ENCODE measurements around the gene ODR4. TPM values are rescaled to one million over a fixed set of nuclear protein-coding genes. Genes with fewer than 3 reads are reported as not detected.
"Not testable (repeated sequence)": the region's sequence is repeated elsewhere in the genome, so short reads cannot be mapped to it uniquely, and the experiment has no call there.

The ODR4 gene
- total RNA-seq, 1 experiment from 2014 or later = 19.2 TPM

DNA sequence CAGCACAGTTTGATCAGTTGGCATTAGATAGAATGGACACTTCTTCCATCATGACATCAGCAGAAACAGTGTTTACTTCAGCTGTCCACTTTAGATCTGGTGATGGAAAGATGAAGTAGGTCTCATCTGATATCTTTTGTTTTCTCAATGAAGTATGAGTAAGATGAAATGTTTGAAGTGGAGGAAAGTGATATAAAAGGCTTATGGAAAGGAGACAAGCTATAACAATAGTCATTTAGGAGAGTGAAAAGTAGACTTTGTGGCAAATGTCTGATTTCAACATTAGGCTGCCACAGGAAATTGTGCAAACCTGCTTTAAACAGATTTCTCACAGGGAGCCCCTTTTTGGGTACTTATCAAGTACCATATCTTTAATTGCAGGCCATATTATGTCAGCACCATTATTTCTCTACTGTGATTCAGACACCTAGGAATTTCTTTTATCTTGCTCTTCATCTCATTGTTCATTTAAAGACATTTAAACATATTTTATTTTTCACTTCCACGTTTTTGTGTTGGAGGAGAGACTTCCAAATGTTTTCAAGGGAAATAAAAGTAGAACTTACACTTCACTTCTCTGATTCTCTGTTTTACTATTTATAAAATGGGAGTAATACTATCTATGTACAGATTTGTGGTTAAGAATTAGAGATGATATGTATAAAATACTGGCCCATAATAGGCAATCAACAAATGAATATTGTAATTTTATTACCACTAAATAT, 67.2 kb downstream of the ODR4 start:
- H3K9me3 ChIP-seq (replicated peaks) = no peaks in the 10 kb centered on the region
- H3K4me3 ChIP-seq = no peak overlapping the region
- H3K27ac ChIP-seq = no peak overlapping the region
- no peaks in the 10 kb centered on the region for H3K27me3 ChIP-seq (replicated peaks)
- no peaks in the 10 kb centered on the region for H3K36me3 ChIP-seq
- no peaks in the 10 kb centered on the region; the same call in 1 of the 2 replicates for H3K4me1 ChIP-seq (replicated peaks)
- peak in 1 of 2 experiments; percentile 3 for DNase-seq (ENCODE audit: low read depth in 1 of 2, low spot score in 2 of 2)

- Histone ChIP-seq H3K4me1 (replicated peaks) (no peaks in the 10 kb centered on the region; the same call in 1 of the 2 replicates), H3K9me3 (replicated peaks) (no peaks in the 10 kb centered on the region), H3K36me3 (no peaks in the 10 kb centered on the region), H3K4me3 (no peak overlapping the region), H3K27me3 (replicated peaks) (no peaks in the 10 kb centered on the region), H3K27ac (no peak overlapping the region)
- DNase-seq (ENCODE audit: low read depth in 1 of 2, low spot score in 2 of 2) = no peak
Observed at GRCh38 chr1:186443638-186444037, 68.0 kb downstream of the ODR4 start.

DNA sequence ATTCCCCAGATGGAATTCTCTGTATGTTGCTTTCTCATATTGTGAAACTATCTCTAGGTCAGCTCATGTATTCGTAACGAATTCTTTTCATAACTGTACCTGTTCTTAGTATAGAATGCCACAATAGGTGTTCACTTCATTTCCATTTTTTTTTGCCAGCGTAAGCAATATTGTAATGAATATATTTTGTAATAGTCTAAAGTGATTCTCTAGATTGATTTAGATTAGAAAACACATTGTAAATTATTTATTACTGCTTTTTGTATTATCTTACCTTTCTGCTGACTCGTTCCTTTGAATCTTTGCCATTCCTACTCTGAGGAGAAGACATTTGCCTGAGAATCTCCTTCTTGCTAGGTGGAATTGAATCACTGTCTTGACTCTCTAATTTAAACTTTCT, 70.5 kb downstream of the ODR4 start:
- Histone ChIP-seq H3K4me1 (replicated peaks) (no peaks in the 10 kb centered on the region; the same call in 1 of the 2 replicates), H3K36me3 (no peaks in the 10 kb centered on the region), H3K9me3 (replicated peaks) (no peaks in the 10 kb centered on the region), H3K27ac (no peak overlapping the region), H3K4me3 (no peak overlapping the region), H3K27me3 (replicated peaks) (no peaks in the 10 kb centered on the region)
- no peak for DNase-seq (ENCODE audit: low read depth in 1 of 2, low spot score in 2 of 2)

GRCh38 chr1:186454981-186455380, 79.3 kb downstream of the ODR4 start:
- Histone ChIP-seq H3K4me3 (no peak overlapping the region), H3K9me3 (replicated peaks) (no peaks in the 10 kb centered on the region), H3K27me3 (replicated peaks) (no peaks in the 10 kb centered on the region), H3K27ac (no peak overlapping the region), H3K36me3 (no peaks in the 10 kb centered on the region), H3K4me1 (replicated peaks) (no peaks in the 10 kb centered on the region)
- DNase-seq (ENCODE audit: low read depth in 1 of 2, low spot score in 2 of 2) = no peak

DNA sequence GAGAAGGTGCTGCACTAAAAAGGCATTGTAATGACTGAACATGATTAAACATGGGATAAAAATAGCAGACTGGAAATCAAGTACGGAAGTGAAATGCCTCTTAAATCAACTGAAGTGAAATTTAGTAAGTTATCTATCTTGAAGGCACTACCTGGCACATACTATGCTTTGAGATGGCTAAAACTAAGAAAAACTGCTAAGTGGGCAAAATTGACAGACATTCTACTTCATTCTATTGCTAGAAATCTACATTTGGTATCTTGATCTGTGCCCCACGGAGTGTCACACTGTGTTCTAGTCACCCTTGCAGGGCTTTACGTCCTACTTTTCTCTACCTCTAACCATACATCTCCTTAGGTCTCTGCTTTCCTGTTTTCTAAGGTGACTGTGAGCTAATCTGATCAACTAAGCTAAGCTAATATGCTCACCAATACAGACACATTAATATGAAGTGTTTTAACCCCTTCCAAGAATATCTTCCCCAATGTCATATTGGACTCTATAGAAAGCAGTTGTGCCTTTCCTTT, 81.2 kb downstream of the ODR4 start:
- no peaks in the 10 kb centered on the region for H3K27me3 ChIP-seq (replicated peaks)
- H3K4me1 ChIP-seq (replicated peaks) = no peaks in the 10 kb centered on the region
- H3K9me3 ChIP-seq (replicated peaks) = no peaks in the 10 kb centered on the region
- H3K27ac ChIP-seq = no peak overlapping the region
- no peak overlapping the region for H3K4me3 ChIP-seq
- no peak for DNase-seq (ENCODE audit: low read depth in 1 of 2, low spot score in 2 of 2)
- H3K36me3 ChIP-seq = no peaks in the 10 kb centered on the region

DNA sequence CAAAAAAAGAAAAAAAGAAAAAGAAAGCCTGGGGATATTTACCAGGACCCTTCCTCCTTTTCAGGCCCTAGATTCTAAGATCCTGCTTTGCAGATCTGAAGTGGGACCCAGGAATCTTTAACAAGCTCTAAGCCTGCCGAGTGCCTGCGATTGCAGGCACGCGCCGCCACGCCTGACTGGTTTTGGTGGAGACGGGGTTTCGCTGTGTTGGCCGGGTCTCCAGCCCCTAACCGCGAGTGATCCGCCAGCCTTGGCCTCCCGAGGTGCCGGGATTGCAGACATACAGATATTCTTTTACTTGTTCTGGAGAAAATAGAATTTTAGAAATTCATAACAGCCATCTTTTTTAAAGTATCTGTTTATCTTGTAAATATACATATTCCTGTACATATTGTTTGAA, 83.5 kb downstream of the ODR4 start:
- H3K4me3 ChIP-seq; H3K9me3 ChIP-seq (replicated peaks); H3K36me3 ChIP-seq; H3K27ac ChIP-seq; H3K27me3 ChIP-seq (replicated peaks); H3K4me1 ChIP-seq (replicated peaks); DNase-seq (ENCODE audit: low read depth in 1 of 2, low spot score in 2 of 2): not testable (repeated sequence)

DNA sequence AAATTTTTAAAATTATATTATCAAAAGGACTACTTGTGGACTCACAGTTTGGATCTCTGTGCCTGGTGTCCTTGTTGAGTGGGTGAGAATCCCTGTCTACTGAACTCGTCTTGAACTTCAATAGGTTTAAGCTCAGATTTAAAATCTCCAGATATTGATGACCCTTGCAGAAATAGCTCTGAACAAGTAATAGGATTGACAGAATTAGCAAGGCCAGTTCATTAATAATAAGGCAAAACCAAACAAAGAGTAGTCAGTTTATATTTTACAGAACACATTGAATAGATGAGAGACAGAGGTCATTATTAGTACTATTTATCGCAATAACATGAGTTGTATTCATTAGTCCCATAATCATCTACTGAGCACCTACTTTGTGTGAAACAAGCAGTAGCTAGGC, 85.4 kb downstream of the ODR4 start, which contains the start of gene PDC:
Gene PDC, minus strand, starts transcription at position 101 of the 400 bp plus-strand sequence. CDS start 11,655 bp downstream, outside the sequence.
- 0 out of 2 replicates have a peak, but pooled peaks cover 4% of the 10 kb centered on the region for H3K27me3 ChIP-seq (replicated peaks)
- H3K27ac ChIP-seq = no peak within 1 kb of the TSS
- no peaks in the 10 kb centered on the region for H3K4me1 ChIP-seq (replicated peaks)
- H3K9me3 ChIP-seq (replicated peaks) = no peaks in the 10 kb centered on the region
- H3K4me3 ChIP-seq = no peak within 1 kb of the TSS
- DNase-seq (ENCODE audit: low read depth in 1 of 2, low spot score in 2 of 2) = no peak
- H3K36me3 ChIP-seq = no peaks in the 10 kb centered on the region

DNA sequence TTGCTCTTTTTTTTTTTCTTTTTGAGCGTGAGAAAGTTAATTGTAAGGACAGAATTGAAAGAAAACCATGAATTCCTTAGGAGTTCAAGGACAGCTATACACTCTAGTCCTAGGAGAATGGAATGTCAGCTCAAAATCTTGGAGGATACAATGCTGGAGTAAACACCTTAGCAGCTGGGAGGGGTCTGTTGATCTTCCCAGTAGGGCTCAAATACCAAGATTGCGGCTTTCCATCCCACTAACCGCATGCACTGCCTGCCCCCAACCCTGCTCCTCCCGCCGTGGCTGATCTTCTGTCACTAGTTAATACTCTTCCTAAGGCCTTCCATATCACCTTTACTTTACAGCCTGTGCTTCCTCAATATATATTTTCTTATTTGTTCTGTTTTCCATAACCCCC, 87.9 kb downstream of the ODR4 start:
- Histone ChIP-seq H3K4me1 (replicated peaks) (no peaks in the 10 kb centered on the region), H3K27me3 (replicated peaks) (0 out of 2 replicates have a peak, but pooled peaks cover 4% of the 10 kb centered on the region), H3K36me3 (no peaks in the 10 kb centered on the region), H3K4me3 (no peak overlapping the region), H3K9me3 (replicated peaks) (no peaks in the 10 kb centered on the region), H3K27ac (no peak overlapping the region)
- DNase-seq (ENCODE audit: low read depth in 1 of 2, low spot score in 2 of 2) = no peak

- Histone ChIP-seq H3K27ac (no peak overlapping the region), H3K36me3 (no peaks in the 10 kb centered on the region), H3K27me3 (replicated peaks) (0 out of 2 replicates have a peak, but pooled peaks cover 4% of the 10 kb centered on the region), H3K4me3 (no peak overlapping the region), H3K9me3 (replicated peaks) (no peaks in the 10 kb centered on the region), H3K4me1 (replicated peaks) (no peaks in the 10 kb centered on the region)
- DNase-seq (ENCODE audit: low read depth in 1 of 2, low spot score in 2 of 2) = no peak
Observed at GRCh38 chr1:186463926-186464325, 88.3 kb downstream of the ODR4 start.

DNA sequence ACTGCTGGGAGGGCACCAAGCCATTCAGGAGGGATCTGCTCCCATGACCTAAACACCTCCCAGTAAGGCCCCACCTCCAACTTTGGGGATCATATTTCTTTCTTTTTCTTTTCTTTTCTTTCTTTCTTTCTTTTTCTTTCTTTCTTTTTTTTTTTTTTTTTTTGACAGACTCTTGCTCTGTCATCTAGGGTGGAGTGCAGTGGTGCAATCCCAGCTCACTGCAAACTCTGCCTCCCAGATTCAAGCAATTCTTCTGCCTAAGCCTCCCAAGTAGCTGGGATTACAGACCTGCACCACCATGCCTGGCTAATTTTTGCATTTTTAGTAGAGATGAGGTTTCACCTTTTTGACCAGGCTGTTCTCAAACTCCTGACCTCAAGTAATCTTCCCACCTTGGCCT, 89.9 kb downstream of the ODR4 start:
- H3K4me1 ChIP-seq (replicated peaks); H3K27me3 ChIP-seq (replicated peaks); DNase-seq (ENCODE audit: low read depth in 1 of 2, low spot score in 2 of 2); H3K9me3 ChIP-seq (replicated peaks); H3K4me3 ChIP-seq; H3K36me3 ChIP-seq; H3K27ac ChIP-seq: not testable (repeated sequence)

DNA sequence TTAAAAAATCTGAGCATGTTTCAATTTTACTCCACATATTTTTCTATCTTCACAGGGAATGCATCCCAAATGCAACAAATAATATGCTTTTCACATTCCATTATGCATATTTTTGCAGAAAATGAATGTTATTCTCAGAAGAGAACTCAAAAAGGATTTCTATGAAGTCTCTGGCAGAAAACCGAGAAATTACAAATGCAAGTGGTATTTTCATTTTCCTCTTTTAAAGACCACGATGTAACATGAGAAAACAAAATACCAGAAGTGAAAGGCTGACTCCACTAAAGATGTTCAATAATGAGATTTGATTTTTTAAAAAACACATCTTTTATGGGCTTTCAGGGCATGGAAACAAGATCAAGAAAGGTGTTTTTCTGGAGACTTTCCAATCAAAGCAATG, 90.3 kb downstream of the ODR4 start:
- H3K4me3 ChIP-seq = no peak overlapping the region
- H3K9me3 ChIP-seq (replicated peaks) = no peaks in the 10 kb centered on the region
- H3K36me3 ChIP-seq = no peaks in the 10 kb centered on the region
- no peak for DNase-seq (ENCODE audit: low read depth in 1 of 2, low spot score in 2 of 2)
- H3K27me3 ChIP-seq (replicated peaks) = 0 out of 2 replicates have a peak, but pooled peaks cover 4% of the 10 kb centered on the region
- no peaks in the 10 kb centered on the region for H3K4me1 ChIP-seq (replicated peaks)
- no peak overlapping the region for H3K27ac ChIP-seq

Other genes starting within 250 kb of the ODR4 start
- 0.44 TPM in 1 of 2 replicates, not detected in the other for gene PRG4, start 79.6 kb upstream of the ODR4 start, total RNA-seq (2014; rRNA removed; shearing (Covaris generic))
- 53.0 and 61.8 TPM in 2 replicates for gene TPR, start 585 bp upstream of the ODR4 start, total RNA-seq (2014; rRNA removed; shearing (Covaris generic))
- gene PDC, start 85.3 kb downstream of the ODR4 start, total RNA-seq (2014; rRNA removed; shearing (Covaris generic)) = not detected in 2 replicates

All from SJSA1 (cell line).